ENCODE measurements around the gene ULK4. TPM values are rescaled to one million over a fixed set of nuclear protein-coding genes. Genes with fewer than 3 reads are reported as not detected.

The ULK4 gene
- total and polyA plus RNA-seq, 12 donors: 1.6 to 24.5 (median 6.9) TPM

DNA sequence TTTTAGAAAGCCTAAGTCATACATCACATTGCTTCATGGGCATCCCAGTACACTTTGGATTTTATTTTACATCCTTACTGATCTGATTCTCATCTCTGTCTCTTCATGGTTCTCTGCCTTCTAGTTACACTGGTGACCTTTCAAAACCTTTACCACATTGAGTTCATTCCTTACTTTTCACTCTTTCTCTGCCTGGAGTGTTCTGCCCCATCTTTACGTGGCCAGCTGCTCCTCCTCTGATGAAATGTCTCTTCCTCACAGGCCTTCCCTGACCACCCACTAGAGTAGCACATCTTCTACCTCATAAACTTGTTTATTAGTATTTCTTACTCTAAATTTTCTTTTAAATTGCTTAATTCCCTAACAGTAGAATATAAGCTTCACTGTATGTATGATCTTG lies 744.9 kb downstream of the ULK4 start:
- intact Hi-C loops (cut with DNase I): no loop called here
- H3K27ac ChIP-seq: no peak overlapping the region
- WGBS, 4 donors: 53 to 65% (median 59%) methylated on average over 1 of the region's 1 CpG
- no peaks in the 10 kb centered on the region for H3K36me3 ChIP-seq (replicated peaks in 1 of 2)
- no peak for DNase-seq
- H3K27me3 ChIP-seq: no peaks in the 10 kb centered on the region
- H3K4me3 ChIP-seq: no peak overlapping the region
- peaks cover 11 to 86% of the 10 kb centered on the region in 2 donors for H3K4me1 ChIP-seq (replicated peaks in 1 of 2)
- TF ChIP-seq CTCF (IDR thresholded peaks at IDR 0.05) (no peak), POLR2A (IDR thresholded peaks at IDR 0.05) (no peak)
- H3K9me3 ChIP-seq (replicated peaks in 1 of 3): no peaks in the 10 kb centered on the region

DNA sequence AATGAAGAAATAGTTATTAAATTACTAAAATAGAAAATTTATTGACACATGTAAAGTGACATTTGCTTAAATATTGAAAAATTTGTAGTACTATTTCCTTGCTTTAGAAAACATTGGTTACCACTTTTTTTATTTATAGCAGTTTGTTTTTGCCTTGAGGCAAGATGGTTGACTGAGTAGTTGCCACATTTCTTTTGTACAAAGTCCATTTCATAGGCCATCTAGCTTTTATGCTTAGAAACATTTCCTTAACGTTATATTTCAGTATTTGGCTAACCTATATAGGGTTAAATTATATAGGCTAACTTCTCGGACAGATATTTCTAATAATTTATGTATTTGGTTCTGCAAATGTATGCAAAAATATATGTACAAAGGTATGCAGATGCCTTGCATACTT lies 745.5 kb downstream of the ULK4 start:
- no peaks in the 10 kb centered on the region for H3K27me3 ChIP-seq
- DNase-seq: no peak
- TF ChIP-seq POLR2A (IDR thresholded peaks at IDR 0.05) (no peak), CTCF (IDR thresholded peaks at IDR 0.05) (no peak)
- H3K36me3 ChIP-seq (replicated peaks in 1 of 2): no peaks in the 10 kb centered on the region
- H3K27ac ChIP-seq: no peak overlapping the region
- H3K4me1 ChIP-seq (replicated peaks in 1 of 2): peaks cover 11 to 81% of the 10 kb centered on the region in 2 donors
- WGBS, 4 donors: 74 to 83% (median 78%) methylated on average over 2 of the region's 2 CpGs
- intact Hi-C loops (cut with DNase I): no loop called here
- no peaks in the 10 kb centered on the region for H3K9me3 ChIP-seq (replicated peaks in 1 of 3)
- H3K4me3 ChIP-seq: no peak overlapping the region

- Histone ChIP-seq H3K36me3 (replicated peaks in 1 of 2) (no peaks in the 10 kb centered on the region), H3K27me3 (no peaks in the 10 kb centered on the region), H3K9me3 (replicated peaks in 1 of 3) (no peaks in the 10 kb centered on the region), H3K27ac (no peak overlapping the region), H3K4me3 (no peak overlapping the region), H3K4me1 (replicated peaks in 1 of 2) (peaks cover 13 to 74% of the 10 kb centered on the region in 2 donors)
- no peak for DNase-seq
- intact Hi-C loops (cut with DNase I): no loop called here
- 69 to 75% (median 72%) methylated on average over 2 of the region's 2 CpGs for WGBS, 4 donors
- TF ChIP-seq POLR2A (IDR thresholded peaks at IDR 0.05): no peak
- no peak for TF ChIP-seq CTCF (IDR thresholded peaks at IDR 0.05)
Observed at GRCh38 chr3:41213588-41213987, 748.3 kb downstream of the ULK4 start.

DNA sequence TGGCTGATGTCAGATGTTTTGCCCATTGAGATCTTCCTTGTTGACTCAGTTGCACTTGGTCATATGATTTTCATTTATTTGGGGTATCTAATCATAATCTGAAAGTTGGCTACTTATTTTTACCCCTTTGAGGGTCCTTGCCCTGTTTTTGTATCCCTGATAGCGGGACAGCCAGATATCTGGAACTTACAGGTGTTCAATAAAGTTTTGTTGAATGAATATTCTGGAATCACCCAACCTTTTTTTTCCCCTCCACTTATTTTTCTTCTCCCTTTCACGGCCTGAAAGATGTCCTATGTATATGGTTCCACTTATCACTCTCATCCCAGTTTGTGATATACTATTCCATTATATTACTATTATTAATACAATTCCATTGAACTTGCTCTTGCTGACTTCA lies 749.8 kb downstream of the ULK4 start:
- 93 to 100% (median 97%) methylated on average over 2 of the region's 2 CpGs for WGBS, 4 donors
- Histone ChIP-seq H3K27me3 (no peaks in the 10 kb centered on the region), H3K9me3 (replicated peaks in 1 of 3) (no peaks in the 10 kb centered on the region), H3K4me3 (no peak overlapping the region), H3K27ac (no peak overlapping the region), H3K4me1 (replicated peaks in 1 of 2) (peaks cover 18 to 74% of the 10 kb centered on the region in 2 donors), H3K36me3 (replicated peaks in 1 of 2) (no peaks in the 10 kb centered on the region)
- TF ChIP-seq POLR2A (IDR thresholded peaks at IDR 0.05): no peak
- TF ChIP-seq CTCF (IDR thresholded peaks at IDR 0.05): no peak
- DNase-seq: no peak
- intact Hi-C loops (cut with DNase I): no loop called here
